Measurements from ENCODE around the gene MLYCD. TPM values are rescaled to one million over a fixed set of nuclear protein-coding genes. Genes with fewer than 3 reads are reported as not detected.

MLYCD gene
- 2.7 TPM for polyA plus RNA-seq (2013)

DNA sequence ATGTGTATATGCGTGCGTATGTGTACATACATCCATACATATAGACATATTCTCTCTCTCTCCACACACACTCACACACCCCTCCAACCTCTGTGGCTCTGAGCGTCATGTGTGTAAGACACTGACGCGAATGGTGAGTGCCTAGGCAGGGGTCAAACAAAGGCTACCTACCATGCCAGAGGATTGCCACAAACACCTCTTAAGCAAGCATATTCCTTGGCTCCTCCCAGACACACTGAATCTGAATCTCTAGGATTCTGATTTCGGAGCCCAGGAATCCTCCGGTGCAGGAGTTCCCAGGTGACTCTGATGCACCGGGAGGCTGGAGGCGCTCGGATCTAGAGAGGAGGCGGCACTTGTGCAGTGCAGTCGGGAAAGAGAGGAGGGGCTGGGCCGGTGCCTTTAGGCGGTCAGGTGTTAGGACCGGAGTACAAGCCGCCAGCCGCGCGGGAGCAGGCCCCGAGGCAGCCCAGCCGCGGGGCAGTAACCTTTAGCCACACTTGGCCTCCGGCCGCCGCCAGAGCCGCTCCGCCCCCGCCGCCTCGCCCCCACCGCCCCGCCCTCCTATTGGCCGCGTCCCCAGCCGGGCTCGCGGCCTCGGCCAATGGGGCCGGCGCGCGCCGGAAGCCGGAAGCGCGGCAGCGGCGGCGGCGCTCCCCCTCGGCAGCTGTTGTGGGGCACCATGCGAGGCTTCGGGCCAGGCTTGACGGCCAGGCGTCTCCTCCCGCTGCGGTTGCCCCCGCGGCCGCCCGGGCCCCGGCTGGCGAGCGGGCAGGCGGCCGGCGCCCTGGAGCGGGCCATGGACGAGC lies at the start of gene MLYCD:
MLYCD (plus strand) TSS at position 653 of the 809 bp plus-strand sequence; CDS start at position 683, 30 bp downstream.
- CTCF ChIA-PET = no interaction called here
- H3K27ac ChIP-seq (ENCODE audit: insufficient read depth in 1 of 2, low read depth in 1 of 2, low read length in 2 of 2, poor library complexity in 1 of 2, severe bottlenecking in 2 of 2) = peak within 1 kb of the TSS in 1 of 2 experiments; percentile 40
- peak within 1 kb of the TSS; percentile 65 to 89 (median 80) for H3K4me3 ChIP-seq (ENCODE audit: control insufficient read depth in 1 of 7, extremely low read depth in 1 of 7, insufficient read depth in 4 of 7, low read depth in 2 of 7, low read length in 6 of 7)
- WGBS (ENCODE audit: insufficient coverage) = under 1% methylated on average over 27 of the region's 69 CpGs
- DNase-seq = peak; percentile 51 to 80 (median 72)
- H3K4me1 ChIP-seq (ENCODE audit: control extremely low read depth in 1 of 4, control insufficient read depth in 4 of 4, insufficient read depth in 4 of 4, low read length in 3 of 4) = peaks cover 6 to 18% (median 15%) of the 10 kb centered on the region in 4 experiments
- peaks cover 0 to 7% (median 3%) of the 10 kb centered on the region in 4 experiments for H3K36me3 ChIP-seq (ENCODE audit: control insufficient read depth in 4 of 4, insufficient read depth in 4 of 4, low read length in 3 of 4)
- H3K9me3 ChIP-seq (ENCODE audit: control extremely low read depth in 1 of 5, control insufficient read depth in 4 of 5, insufficient read depth in 2 of 5, low read depth in 1 of 5, low read length in 4 of 5) = no peaks in the 10 kb centered on the region
- POLR2A ChIA-PET = no interaction called here
- H3K27me3 ChIP-seq (replicated peaks in 2 of 5; ENCODE audit: control insufficient read depth in 4 of 5, insufficient read depth in 5 of 5, low read length in 4 of 5) = no peaks in the 10 kb centered on the region

DNA sequence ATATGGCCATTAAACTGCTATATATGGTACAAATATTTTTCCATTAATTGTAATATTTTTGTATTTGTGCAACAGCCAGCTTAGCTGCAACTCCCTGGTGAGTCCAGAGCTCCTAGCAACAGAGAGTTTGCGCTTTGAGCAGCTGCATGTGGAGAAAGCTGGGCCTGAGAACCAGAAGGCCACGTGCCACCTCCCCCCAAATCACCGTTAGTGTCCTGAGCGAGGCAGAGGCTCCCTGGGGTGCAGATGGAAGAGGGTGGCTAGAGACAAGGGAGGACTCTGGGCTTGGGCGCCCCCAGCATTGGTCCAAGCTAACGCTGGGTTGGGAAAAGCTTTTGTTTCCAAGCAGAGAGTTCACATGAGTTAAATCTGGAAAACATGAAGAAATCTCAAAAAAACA lies 49.5 kb upstream of the MLYCD start:
- no peak overlapping the region for H3K27ac ChIP-seq (ENCODE audit: insufficient read depth in 1 of 2, low read depth in 1 of 2, low read length in 2 of 2, poor library complexity in 1 of 2, severe bottlenecking in 2 of 2)
- ChIA-PET POLR2A (no interaction called here), CTCF (interaction anchor here (1.4 kb wide), 1 partner anchor 25 kb away, joined by 4 read pairs; no protein-coding TSS in a partner anchor)
- no peak for DNase-seq
- WGBS (ENCODE audit: insufficient coverage) = 98% methylated on average over 6 of the region's 6 CpGs
- H3K27me3 ChIP-seq (replicated peaks in 2 of 5; ENCODE audit: control insufficient read depth in 4 of 5, insufficient read depth in 5 of 5, low read length in 4 of 5) = no peaks in the 10 kb centered on the region
- no peaks in the 10 kb centered on the region for H3K36me3 ChIP-seq (ENCODE audit: control insufficient read depth in 4 of 4, insufficient read depth in 4 of 4, low read length in 3 of 4)
- peaks cover 0 to 15% (median 7%) of the 10 kb centered on the region in 4 experiments for H3K4me1 ChIP-seq (ENCODE audit: control extremely low read depth in 1 of 4, control insufficient read depth in 4 of 4, insufficient read depth in 4 of 4, low read length in 3 of 4)
- H3K4me3 ChIP-seq (ENCODE audit: control insufficient read depth in 1 of 7, extremely low read depth in 1 of 7, insufficient read depth in 4 of 7, low read depth in 2 of 7, low read length in 6 of 7) = no peak overlapping the region
- H3K9me3 ChIP-seq (ENCODE audit: control extremely low read depth in 1 of 5, control insufficient read depth in 4 of 5, insufficient read depth in 2 of 5, low read depth in 1 of 5, low read length in 4 of 5) = no peaks in the 10 kb centered on the region

DNA sequence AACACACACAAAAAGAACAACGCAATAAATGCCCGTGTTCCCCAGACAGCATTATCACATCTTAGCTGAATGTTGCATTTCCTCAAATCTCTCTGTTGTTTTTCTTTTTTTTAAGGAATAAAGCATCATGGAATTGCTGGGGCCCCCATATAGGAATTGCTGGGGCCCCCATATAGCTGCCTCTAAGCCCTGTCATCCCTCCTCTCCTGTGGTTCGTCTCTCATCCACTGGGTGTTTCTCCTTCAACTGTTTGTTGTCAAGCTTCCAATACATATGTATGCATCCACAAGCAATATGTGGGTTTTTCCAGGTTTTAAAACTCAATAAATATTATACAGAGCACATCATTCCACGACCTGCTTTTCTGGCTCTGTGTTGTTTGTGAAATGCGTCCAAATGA lies 48.0 kb upstream of the MLYCD start:
- H3K27me3 ChIP-seq (replicated peaks in 2 of 5; ENCODE audit: control insufficient read depth in 4 of 5, insufficient read depth in 5 of 5, low read length in 4 of 5) = no peaks in the 10 kb centered on the region
- no peaks in the 10 kb centered on the region for H3K9me3 ChIP-seq (ENCODE audit: control extremely low read depth in 1 of 5, control insufficient read depth in 4 of 5, insufficient read depth in 2 of 5, low read depth in 1 of 5, low read length in 4 of 5)
- DNase-seq = no peak
- no peaks in the 10 kb centered on the region for H3K36me3 ChIP-seq (ENCODE audit: control insufficient read depth in 4 of 4, insufficient read depth in 4 of 4, low read length in 3 of 4)
- CTCF ChIA-PET = interaction anchor here (0.7 to 1.1 kb wide), 2 partner anchors 24 to 25 kb away, joined by 3 to 4 read pairs; no protein-coding TSS in a partner anchor
- H3K27ac ChIP-seq (ENCODE audit: insufficient read depth in 1 of 2, low read depth in 1 of 2, low read length in 2 of 2, poor library complexity in 1 of 2, severe bottlenecking in 2 of 2) = no peak overlapping the region
- POLR2A ChIA-PET = no interaction called here
- peaks cover 0 to 9% (median 5%) of the 10 kb centered on the region in 4 experiments for H3K4me1 ChIP-seq (ENCODE audit: control extremely low read depth in 1 of 4, control insufficient read depth in 4 of 4, insufficient read depth in 4 of 4, low read length in 3 of 4)
- no peak overlapping the region for H3K4me3 ChIP-seq (ENCODE audit: control insufficient read depth in 1 of 7, extremely low read depth in 1 of 7, insufficient read depth in 4 of 7, low read depth in 2 of 7, low read length in 6 of 7)
- WGBS (ENCODE audit: insufficient coverage) = 100% methylated on average over 2 of the region's 5 CpGs

DNA sequence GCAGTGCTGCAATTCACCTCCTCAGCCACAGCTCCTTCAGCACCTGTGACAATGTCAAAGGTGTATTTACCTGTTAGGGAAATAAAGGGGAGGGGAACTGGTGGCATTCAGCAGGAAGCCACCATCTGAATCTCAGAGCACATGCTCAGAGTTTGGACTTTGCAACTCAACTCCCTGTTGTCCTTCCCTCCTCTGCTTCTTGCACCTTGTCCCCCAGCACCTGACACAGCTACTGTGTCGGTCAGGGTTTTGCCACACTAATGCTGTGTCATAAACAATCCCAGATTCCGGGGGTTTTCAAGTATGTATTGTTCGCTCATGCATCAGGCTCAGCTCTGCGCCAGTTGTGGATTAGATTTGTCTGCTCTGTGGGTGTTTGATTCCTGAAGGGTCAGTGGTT lies 47.4 kb upstream of the MLYCD start:
- Histone ChIP-seq H3K36me3 (ENCODE audit: control insufficient read depth in 4 of 4, insufficient read depth in 4 of 4, low read length in 3 of 4) (no peaks in the 10 kb centered on the region), H3K4me1 (ENCODE audit: control extremely low read depth in 1 of 4, control insufficient read depth in 4 of 4, insufficient read depth in 4 of 4, low read length in 3 of 4) (peaks cover 0 to 9% (median 5%) of the 10 kb centered on the region in 4 experiments), H3K4me3 (ENCODE audit: control insufficient read depth in 1 of 7, extremely low read depth in 1 of 7, insufficient read depth in 4 of 7, low read depth in 2 of 7, low read length in 6 of 7) (no peak overlapping the region), H3K9me3 (ENCODE audit: control extremely low read depth in 1 of 5, control insufficient read depth in 4 of 5, insufficient read depth in 2 of 5, low read depth in 1 of 5, low read length in 4 of 5) (no peaks in the 10 kb centered on the region), H3K27me3 (replicated peaks in 2 of 5; ENCODE audit: control insufficient read depth in 4 of 5, insufficient read depth in 5 of 5, low read length in 4 of 5) (no peaks in the 10 kb centered on the region), H3K27ac (ENCODE audit: insufficient read depth in 1 of 2, low read depth in 1 of 2, low read length in 2 of 2, poor library complexity in 1 of 2, severe bottlenecking in 2 of 2) (no peak overlapping the region)
- POLR2A ChIA-PET = no interaction called here
- DNase-seq = no peak
- WGBS (ENCODE audit: insufficient coverage) = 100% methylated on average over 3 of the region's 4 CpGs
- CTCF ChIA-PET = interaction anchor here (0.7 to 1.1 kb wide), 2 partner anchors 24 to 26 kb away, joined by 3 to 4 read pairs; no protein-coding TSS in a partner anchor

GRCh38 chr16:83852774-83853173 lies 46.1 kb upstream of the MLYCD start:
- Histone ChIP-seq H3K4me1 (ENCODE audit: control extremely low read depth in 1 of 4, control insufficient read depth in 4 of 4, insufficient read depth in 4 of 4, low read length in 3 of 4) (peaks cover 0 to 2% (median under 1%) of the 10 kb centered on the region in 4 experiments), H3K4me3 (ENCODE audit: control insufficient read depth in 1 of 7, extremely low read depth in 1 of 7, insufficient read depth in 4 of 7, low read depth in 2 of 7, low read length in 6 of 7) (no peak overlapping the region), H3K9me3 (ENCODE audit: control extremely low read depth in 1 of 5, control insufficient read depth in 4 of 5, insufficient read depth in 2 of 5, low read depth in 1 of 5, low read length in 4 of 5) (no peaks in the 10 kb centered on the region), H3K27ac (ENCODE audit: insufficient read depth in 1 of 2, low read depth in 1 of 2, low read length in 2 of 2, poor library complexity in 1 of 2, severe bottlenecking in 2 of 2) (no peak overlapping the region), H3K36me3 (ENCODE audit: control insufficient read depth in 4 of 4, insufficient read depth in 4 of 4, low read length in 3 of 4) (no peaks in the 10 kb centered on the region), H3K27me3 (replicated peaks in 2 of 5; ENCODE audit: control insufficient read depth in 4 of 5, insufficient read depth in 5 of 5, low read length in 4 of 5) (no peaks in the 10 kb centered on the region)
- ChIA-PET CTCF (interaction anchor here (1.3 kb wide), 1 partner anchor 26 kb away, joined by 4 read pairs; no protein-coding TSS in a partner anchor), POLR2A (no interaction called here)
- WGBS (ENCODE audit: insufficient coverage) = 98% methylated on average over 4 of the region's 11 CpGs
- DNase-seq = no peak

DNA sequence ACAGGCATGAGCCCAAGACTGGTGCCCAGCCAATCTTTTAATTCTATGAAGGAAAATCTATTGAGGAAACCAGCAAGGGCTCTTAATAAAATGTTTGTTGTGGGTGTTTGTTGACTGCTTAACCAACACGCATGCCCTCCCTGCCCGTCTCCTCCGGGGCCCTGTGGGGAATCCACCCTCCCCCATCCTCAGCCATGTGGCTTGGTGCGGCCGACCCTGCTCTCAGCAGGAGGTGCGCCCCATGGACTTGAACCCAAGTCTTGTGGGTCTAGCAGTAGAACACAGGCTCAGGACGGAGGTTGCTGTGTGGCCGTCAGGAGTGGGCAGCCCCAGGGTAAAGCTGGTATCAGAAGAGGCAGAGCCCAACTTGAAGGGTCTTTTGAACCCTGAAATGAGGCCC lies 45.1 kb upstream of the MLYCD start:
- DNase-seq = no peak
- Histone ChIP-seq H3K27me3 (replicated peaks in 2 of 5; ENCODE audit: control insufficient read depth in 4 of 5, insufficient read depth in 5 of 5, low read length in 4 of 5) (no peaks in the 10 kb centered on the region), H3K27ac (ENCODE audit: insufficient read depth in 1 of 2, low read depth in 1 of 2, low read length in 2 of 2, poor library complexity in 1 of 2, severe bottlenecking in 2 of 2) (no peak overlapping the region), H3K4me3 (ENCODE audit: control insufficient read depth in 1 of 7, extremely low read depth in 1 of 7, insufficient read depth in 4 of 7, low read depth in 2 of 7, low read length in 6 of 7) (no peak overlapping the region), H3K9me3 (ENCODE audit: control extremely low read depth in 1 of 5, control insufficient read depth in 4 of 5, insufficient read depth in 2 of 5, low read depth in 1 of 5, low read length in 4 of 5) (no peaks in the 10 kb centered on the region), H3K36me3 (ENCODE audit: control insufficient read depth in 4 of 4, insufficient read depth in 4 of 4, low read length in 3 of 4) (no peaks in the 10 kb centered on the region), H3K4me1 (ENCODE audit: control extremely low read depth in 1 of 4, control insufficient read depth in 4 of 4, insufficient read depth in 4 of 4, low read length in 3 of 4) (no peaks in the 10 kb centered on the region)
- POLR2A ChIA-PET = no interaction called here
- CTCF ChIA-PET = no interaction called here
- 99% methylated on average over 5 of the region's 8 CpGs for WGBS (ENCODE audit: insufficient coverage)

- no peaks in the 10 kb centered on the region for H3K27me3 ChIP-seq (replicated peaks in 2 of 5; ENCODE audit: control insufficient read depth in 4 of 5, insufficient read depth in 5 of 5, low read length in 4 of 5)
- POLR2A ChIA-PET = no interaction called here
- no peak overlapping the region for H3K27ac ChIP-seq (ENCODE audit: insufficient read depth in 1 of 2, low read depth in 1 of 2, low read length in 2 of 2, poor library complexity in 1 of 2, severe bottlenecking in 2 of 2)
- CTCF ChIA-PET = interaction anchor here (1.0 kb wide), 1 partner anchor 31 kb away, joined by 3 read pairs; no protein-coding TSS in a partner anchor
- no peaks in the 10 kb centered on the region for H3K9me3 ChIP-seq (ENCODE audit: control extremely low read depth in 1 of 5, control insufficient read depth in 4 of 5, insufficient read depth in 2 of 5, low read depth in 1 of 5, low read length in 4 of 5)
- no peak overlapping the region for H3K4me3 ChIP-seq (ENCODE audit: control insufficient read depth in 1 of 7, extremely low read depth in 1 of 7, insufficient read depth in 4 of 7, low read depth in 2 of 7, low read length in 6 of 7)
- no peaks in the 10 kb centered on the region for H3K4me1 ChIP-seq (ENCODE audit: control extremely low read depth in 1 of 4, control insufficient read depth in 4 of 4, insufficient read depth in 4 of 4, low read length in 3 of 4)
- no peak for DNase-seq
- H3K36me3 ChIP-seq (ENCODE audit: control insufficient read depth in 4 of 4, insufficient read depth in 4 of 4, low read length in 3 of 4) = no peaks in the 10 kb centered on the region
- WGBS (ENCODE audit: insufficient coverage) = 96% methylated on average over 7 of the region's 9 CpGs
Observed at GRCh38 chr16:83854420-83854819, 44.5 kb upstream of the MLYCD start.
